Cardiac muscle cell (in vitro differentiated cells and primary cell): ENCODE data around the gene KCNJ12. TPM values are rescaled to one million over a fixed set of nuclear protein-coding genes. Genes with fewer than 3 reads are reported as not detected.
"Not testable (repeated sequence)": the region's sequence is repeated elsewhere in the genome, so short reads cannot be mapped to it uniquely, and the experiment has no call there.

ENCODE experiments used
- DNase-seq, 2 donors: peaks; one replicate each; pipeline versions ENCODE4 v3.0.0 to v3.0.0-alpha.2; 2010 to 2017; ENCODE audit warnings: low read depth in 1 of 2, low spot score in 1 of 2
- H3K27ac ChIP-seq: fragments of 200-600 bp; sonication (generic); 2 replicates; pipeline ENCODE4 v1.5.1; 2016
- H3K27me3 ChIP-seq: fragments of 200-600 bp; sonication (generic); 2 replicates; pipeline ENCODE4 v1.6.0; 2016; ENCODE audit warnings: control low read depth
- H3K36me3 ChIP-seq: fragments of 200-600 bp; sonication (generic); 2 replicates; pipeline ENCODE4 v1.5.1; 2016; ENCODE audit warnings: control low read depth
- H3K4me1 ChIP-seq: fragments of 200-600 bp; sonication (generic); 2 replicates; pipeline ENCODE4 v1.8.1; 2017; ENCODE audit warnings: low read depth, mild to moderate bottlenecking, mixed run types
- H3K4me3 ChIP-seq: fragments of 200-600 bp; sonication (generic); 2 replicates; pipeline ENCODE4 v1.5.1; 2016; ENCODE audit warnings: mild to moderate bottlenecking
- H3K9me3 ChIP-seq: fragments of 200-600 bp; sonication (generic); 2 replicates; pipeline ENCODE4 v1.5.1; 2017; ENCODE audit warnings: low read depth, mild to moderate bottlenecking, control low read depth
- polyA plus RNA-seq: library from polyadenylated mRNA; unstranded; fragments of >200 nt; fragmentation: Nextera tagmentation; extraction: Ambion mirVana; gene quantifications from 2 replicates; pipeline ENCODE4 v1.2.1, GENCODE V29; 2016
- total RNA-seq: library from RNA; depleted of rRNA; stranded (reverse); fragments of >200 nt; gene quantifications from 2 replicates; pipeline ENCODE4 v1.2.3, GENCODE V29; 2016
- TF ChIP-seq, protein P1 (sequence below): IDR thresholded peaks from 2 replicates; pipeline ENCODE4 v1.5.1; 2012; ENCODE audit warnings: low read depth, mild to moderate bottlenecking, low read length

KCNJ12 gene
- total and polyA plus RNA-seq, 2 experiments from 2014 or later: 5.9 to 13.4 TPM

GRCh38 chr17:21453144-21453898 is 77.2 kb downstream of the KCNJ12 start:
- DNase-seq: no peak
- H3K4me1 ChIP-seq: peaks cover 5% of the 10 kb centered on the region
- TF ChIP-seq, protein P1, sequence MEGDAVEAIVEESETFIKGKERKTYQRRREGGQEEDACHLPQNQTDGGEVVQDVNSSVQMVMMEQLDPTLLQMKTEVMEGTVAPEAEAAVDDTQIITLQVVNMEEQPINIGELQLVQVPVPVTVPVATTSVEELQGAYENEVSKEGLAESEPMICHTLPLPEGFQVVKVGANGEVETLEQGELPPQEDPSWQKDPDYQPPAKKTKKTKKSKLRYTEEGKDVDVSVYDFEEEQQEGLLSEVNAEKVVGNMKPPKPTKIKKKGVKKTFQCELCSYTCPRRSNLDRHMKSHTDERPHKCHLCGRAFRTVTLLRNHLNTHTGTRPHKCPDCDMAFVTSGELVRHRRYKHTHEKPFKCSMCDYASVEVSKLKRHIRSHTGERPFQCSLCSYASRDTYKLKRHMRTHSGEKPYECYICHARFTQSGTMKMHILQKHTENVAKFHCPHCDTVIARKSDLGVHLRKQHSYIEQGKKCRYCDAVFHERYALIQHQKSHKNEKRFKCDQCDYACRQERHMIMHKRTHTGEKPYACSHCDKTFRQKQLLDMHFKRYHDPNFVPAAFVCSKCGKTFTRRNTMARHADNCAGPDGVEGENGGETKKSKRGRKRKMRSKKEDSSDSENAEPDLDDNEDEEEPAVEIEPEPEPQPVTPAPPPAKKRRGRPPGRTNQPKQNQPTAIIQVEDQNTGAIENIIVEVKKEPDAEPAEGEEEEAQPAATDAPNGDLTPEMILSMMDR: no peak
- peaks cover 7% of the 10 kb centered on the region for H3K27me3 ChIP-seq
- no peak overlapping the region for H3K4me3 ChIP-seq
- H3K9me3 ChIP-seq: no peaks in the 10 kb centered on the region
- H3K36me3 ChIP-seq: no peaks in the 10 kb centered on the region
- H3K27ac ChIP-seq: no peak overlapping the region

GRCh38 chr17:21454006-21454405 is 77.8 kb downstream of the KCNJ12 start:
- not testable (repeated sequence) for H3K4me1 ChIP-seq, H3K27ac ChIP-seq, DNase-seq, H3K9me3 ChIP-seq, H3K36me3 ChIP-seq, H3K27me3 ChIP-seq, H3K4me3 ChIP-seq

- H3K27me3 ChIP-seq: peaks cover 7% of the 10 kb centered on the region
- TF ChIP-seq, protein P1: no peak
- peaks cover 5% of the 10 kb centered on the region for H3K4me1 ChIP-seq
- no peak overlapping the region for H3K4me3 ChIP-seq
- no peaks in the 10 kb centered on the region for H3K9me3 ChIP-seq
- no peaks in the 10 kb centered on the region for H3K36me3 ChIP-seq
- no peak overlapping the region for H3K27ac ChIP-seq
- DNase-seq: no peak
Observed at GRCh38 chr17:21454441-21454840, 78.3 kb downstream of the KCNJ12 start.

DNA sequence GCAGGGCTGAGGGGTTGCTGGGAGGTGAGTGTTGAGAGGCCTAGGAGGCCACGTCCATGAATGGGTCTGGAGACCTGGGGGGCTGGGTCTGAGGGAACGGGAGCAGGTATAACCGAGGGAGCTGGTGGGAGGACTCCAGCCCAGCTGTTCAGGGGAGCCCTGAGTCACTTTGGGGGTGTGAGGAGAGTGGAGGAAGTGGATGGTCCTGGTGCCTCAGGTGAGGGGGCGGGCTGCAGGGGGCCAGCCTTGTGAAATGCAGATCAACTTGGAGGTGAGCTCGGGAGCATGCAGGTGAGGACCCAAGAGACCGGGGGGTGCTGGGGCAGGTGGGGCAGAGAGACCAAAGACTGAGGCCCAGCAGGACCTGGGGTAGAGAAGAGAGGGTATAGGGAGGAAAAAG is 79.6 kb downstream of the KCNJ12 start:
- no peak for DNase-seq
- H3K9me3 ChIP-seq: no peaks in the 10 kb centered on the region
- H3K27ac ChIP-seq: no peak overlapping the region
- peaks cover 5% of the 10 kb centered on the region for H3K4me1 ChIP-seq
- no peaks in the 10 kb centered on the region for H3K36me3 ChIP-seq
- H3K27me3 ChIP-seq: peaks cover 7% of the 10 kb centered on the region
- H3K4me3 ChIP-seq: no peak overlapping the region
- TF ChIP-seq, protein P1: no peak

GRCh38 chr17:21456449-21456848 is 80.3 kb downstream of the KCNJ12 start:
- not testable (repeated sequence) for H3K4me1 ChIP-seq, H3K27me3 ChIP-seq, DNase-seq, H3K9me3 ChIP-seq, H3K4me3 ChIP-seq, H3K27ac ChIP-seq, H3K36me3 ChIP-seq

- DNase-seq: peak; percentile 89 to 92
- Histone ChIP-seq H3K27ac (peak overlapping the region; percentile 4), H3K4me1 (peaks cover 5% of the 10 kb centered on the region), H3K9me3 (no peaks in the 10 kb centered on the region), H3K4me3 (no peak overlapping the region), H3K27me3 (peaks cover 7% of the 10 kb centered on the region), H3K36me3 (no peaks in the 10 kb centered on the region)
- TF ChIP-seq, protein P1: peak; percentile 84
Observed at GRCh38 chr17:21457051-21458026, 81.2 kb downstream of the KCNJ12 start.
